ENCODE data around the gene BRICD5.

Gene BRICD5

GRCh38 chr16:2161911-2162310 lies 48.8 kb downstream of the BRICD5 start:
- no peaks in the 10 kb centered on the region for H3K27me3 ChIP-seq (ENCODE audit: control insufficient read depth, insufficient read depth, low read length)
- no peak overlapping the region for H3K4me3 ChIP-seq (ENCODE audit: low read depth, low read length)
- H3K4me1 ChIP-seq (ENCODE audit: control insufficient read depth, insufficient read depth, low read length), result peaks cover 8% of the 10 kb centered on the region
- H3K9me3 ChIP-seq (ENCODE audit: control insufficient read depth, insufficient read depth, low read length), result no peaks in the 10 kb centered on the region
- peak overlapping the region; percentile 32 for H3K9ac ChIP-seq (ENCODE audit: low read depth, low read length)
- peaks cover 24% of the 10 kb centered on the region for H3K36me3 ChIP-seq (ENCODE audit: control insufficient read depth, insufficient read depth, low read length)

GRCh38 chr16:2160915-2161551 lies 49.6 kb downstream of the BRICD5 start:
- peaks cover 20% of the 10 kb centered on the region for H3K36me3 ChIP-seq (ENCODE audit: control insufficient read depth, insufficient read depth, low read length)
- H3K9ac ChIP-seq (ENCODE audit: low read depth, low read length), result no peak overlapping the region
- no peaks in the 10 kb centered on the region for H3K9me3 ChIP-seq (ENCODE audit: control insufficient read depth, insufficient read depth, low read length)
- no peaks in the 10 kb centered on the region for H3K27me3 ChIP-seq (ENCODE audit: control insufficient read depth, insufficient read depth, low read length)
- H3K4me3 ChIP-seq (ENCODE audit: low read depth, low read length), result no peak overlapping the region
- peaks cover 8% of the 10 kb centered on the region for H3K4me1 ChIP-seq (ENCODE audit: control insufficient read depth, insufficient read depth, low read length)
